GM12878 (cell line): ENCODE data around the gene MAD1L1. TPM values are rescaled to one million over a fixed set of nuclear protein-coding genes. Genes with fewer than 3 reads are reported as not detected.

Experiments used
- CHD2 ChIP-seq: IDR thresholded peaks from 2 replicates; pipeline ENCODE4 v1.6.1; 2011; ENCODE audit warnings: low read depth, low read length, improper control_type of control experiment, borderline replicate concordance
- CREB1 ChIP-seq: IDR thresholded peaks from 2 replicates; pipeline ENCODE4 v1.6.1; 2012; ENCODE audit warnings: low read depth, mild to moderate bottlenecking, inconsistent platforms
- HDAC6 ChIP-seq: fragments of 200-600 bp; sonication (generic); IDR thresholded peaks from one replicate; pipeline ENCODE4 v1.8.0; 2017; ENCODE audit warnings: antibody characterized with exemption; ENCODE audit not compliant: unreplicated experiment
- NR2C2 ChIP-seq: IDR thresholded peaks from 2 replicates; pipeline ENCODE4 v1.6.1; 2011; ENCODE audit warnings: borderline replicate concordance, low read depth; ENCODE audit not compliant: control insufficient read depth, insufficient read length
- NRF1 ChIP-seq: conservative IDR thresholded peaks from 2 replicates; pipeline ENCODE4 v1.6.1; 2011; ENCODE audit warnings: mild to moderate bottlenecking, low read depth, low read length, improper control_type of control experiment
- RUNX3 ChIP-seq: IDR thresholded peaks from 2 replicates; pipeline ENCODE4 v1.6.1; 2012; ENCODE audit warnings: low read length, inconsistent platforms
- SREBF1 ChIP-seq: IDR thresholded peaks from 2 replicates; pipeline ENCODE4 v1.6.1; 2012; ENCODE audit warnings: mild to moderate bottlenecking, low read length
- SUPT20H ChIP-seq: IDR thresholded peaks from 2 replicates; pipeline ENCODE4 v1.6.1; 2011; ENCODE audit warnings: low read depth, mild to moderate bottlenecking, low read length, moderate library complexity, borderline replicate concordance; ENCODE audit not compliant: control insufficient read depth
- TBL1XR1 ChIP-seq: IDR thresholded peaks from 2 replicates; pipeline ENCODE4 v1.6.1; 2012; ENCODE audit warnings: low read depth, low read length, improper control_type of control experiment
- WRNIP1 ChIP-seq: IDR thresholded peaks from 2 replicates; pipeline ENCODE4 v1.6.1; 2011; ENCODE audit warnings: low read depth, low read length, improper control_type of control experiment, borderline replicate concordance
- polyA plus RNA-seq, 11 experiments: library from polyadenylated mRNA; depleted of rRNA in 4 of 11; unstranded in 6 of 11; stranded (reverse) in 5 of 11; fragments of >200 nt; fragmentation: Nextera tagmentation in 4 of 11; fragmentation: Illumina TruSeq in 1 of 11; extraction: Ambion mirVana in 4 of 11; extraction: Trizol in 1 of 11; gene quantifications; 1 replicate in 1 of 11; 2 replicates in 10 of 11; pipeline versions ENCODE4 v1.2.1 to v1.2.3, GENCODE V29; 2011 to 2016; ENCODE audit warnings: inconsistent platforms in 2 of 11, missing spikeins in 2 of 11, low read depth in 1 of 11
- total RNA-seq, 4 experiments: library from RNA; depleted of rRNA in 3 of 4; stranded (reverse); fragments of >200 nt in 3 of 4; fragmentation: Illumina TruSeq in 1 of 4; extraction: Trizol in 1 of 4; gene quantifications; 2 replicates each; pipeline versions ENCODE4 v1.2.1 to v1.2.3, GENCODE V29; 2013 to 2021
- TF ChIP-seq, protein P1 (sequence below): fragments of 450-650 bp; IDR thresholded peaks from 2 replicates; pipeline ENCODE4 v1.6.1; 2016; ENCODE audit warnings: mild to moderate bottlenecking
- TF ChIP-seq, protein P2 (sequence below): fragments of 450-650 bp; IDR thresholded peaks from 2 replicates; pipeline ENCODE4 v1.6.1; 2017; ENCODE audit warnings: antibody characterized with exemption, mild to moderate bottlenecking, moderate library complexity
- TF ChIP-seq, protein P3 (sequence below): IDR thresholded peaks from 2 replicates; pipeline ENCODE4 v1.6.1; 2012; ENCODE audit warnings: low read depth, low read length, improper control_type of control experiment
- TF ChIP-seq, protein P4 (sequence below): IDR thresholded peaks from 2 replicates; pipeline ENCODE4 v1.6.1; 2012; ENCODE audit warnings: low read depth, low read length, improper control_type of control experiment
- TF ChIP-seq, protein P5 (sequence below): IDR thresholded peaks from 2 replicates; pipeline ENCODE4 v1.6.1; 2012; ENCODE audit warnings: low read length, inconsistent platforms
- TF ChIP-seq, protein P6 (sequence below): fragments of 450-650 bp; IDR thresholded peaks from 2 replicates; pipeline ENCODE4 v1.6.1; 2017; ENCODE audit warnings: mild to moderate bottlenecking, moderate library complexity

The MAD1L1 gene
- total and polyA plus RNA-seq, 10 of the 15 experiments (the other 5 are each of a cell fraction or from before 2014, with no cell fraction given) = 2.2 to 76.8 (median 38.3) TPM

DNA sequence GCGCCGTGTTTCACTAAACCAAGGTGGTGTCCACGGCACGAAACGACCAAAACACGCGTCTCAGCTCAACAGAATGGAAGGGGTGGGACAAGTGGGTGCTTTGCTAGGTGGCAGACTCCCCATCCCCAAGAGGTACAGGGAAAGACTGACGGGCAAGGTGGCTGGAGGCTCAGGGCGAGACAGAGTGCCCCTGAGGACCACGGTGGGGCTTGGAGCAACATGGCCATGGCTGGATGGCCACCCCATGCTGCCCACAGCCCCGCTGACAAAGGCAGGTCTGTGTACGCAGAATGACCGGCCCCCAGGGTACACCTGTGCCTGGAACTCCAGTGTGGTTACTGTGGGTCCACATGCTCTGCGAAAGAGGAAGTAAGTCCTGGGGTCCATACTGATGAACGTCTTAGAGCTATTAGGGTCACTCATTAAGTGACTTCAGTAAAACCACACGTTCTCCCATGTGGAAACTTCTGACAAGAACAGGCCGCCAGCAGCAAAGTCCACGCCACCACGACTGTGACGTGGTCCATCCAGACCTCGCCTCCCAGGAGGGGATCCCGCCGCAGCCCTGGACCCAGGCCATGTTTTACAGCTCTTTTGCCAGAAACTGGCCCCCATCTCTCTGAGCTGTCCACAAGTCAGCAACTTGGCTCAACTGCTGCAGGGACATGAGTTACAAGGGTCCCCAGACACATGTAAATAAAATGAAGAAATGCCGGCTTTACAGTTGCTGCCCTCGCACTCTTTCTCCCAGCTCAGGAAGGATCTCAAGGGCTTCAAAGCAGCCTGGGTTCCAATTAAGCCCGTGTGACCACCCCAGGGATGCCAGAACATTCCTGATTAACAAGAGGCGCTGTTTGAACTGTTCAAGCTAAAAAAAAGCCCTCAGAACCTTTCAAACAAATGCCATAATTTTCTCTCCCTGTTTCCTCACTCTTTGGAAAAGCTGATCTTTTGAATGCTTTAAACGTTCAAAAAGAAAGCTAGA, 66.8 kb downstream of the MAD1L1 start (continued):
- TF ChIP-seq NR2C2 (no peak), CHD2 (peak; percentile 72; the same call in 1 of the 2 replicates), HDAC6 (no peak), WRNIP1 (no peak), SREBF1 (no peak), TBL1XR1 (peak; percentile 82; the same call in 1 of the 2 replicates), SUPT20H (no peak), NRF1 (no peak), CREB1 (peak; percentile 75; the same call in 1 of the 2 replicates), RUNX3 (peak; percentile 97)
- TF ChIP-seq, protein P1, sequence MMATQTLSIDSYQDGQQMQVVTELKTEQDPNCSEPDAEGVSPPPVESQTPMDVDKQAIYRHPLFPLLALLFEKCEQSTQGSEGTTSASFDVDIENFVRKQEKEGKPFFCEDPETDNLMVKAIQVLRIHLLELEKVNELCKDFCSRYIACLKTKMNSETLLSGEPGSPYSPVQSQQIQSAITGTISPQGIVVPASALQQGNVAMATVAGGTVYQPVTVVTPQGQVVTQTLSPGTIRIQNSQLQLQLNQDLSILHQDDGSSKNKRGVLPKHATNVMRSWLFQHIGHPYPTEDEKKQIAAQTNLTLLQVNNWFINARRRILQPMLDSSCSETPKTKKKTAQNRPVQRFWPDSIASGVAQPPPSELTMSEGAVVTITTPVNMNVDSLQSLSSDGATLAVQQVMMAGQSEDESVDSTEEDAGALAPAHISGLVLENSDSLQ = peak; percentile 15; the same call in 1 of the 2 replicates
- TF ChIP-seq, protein P2, sequence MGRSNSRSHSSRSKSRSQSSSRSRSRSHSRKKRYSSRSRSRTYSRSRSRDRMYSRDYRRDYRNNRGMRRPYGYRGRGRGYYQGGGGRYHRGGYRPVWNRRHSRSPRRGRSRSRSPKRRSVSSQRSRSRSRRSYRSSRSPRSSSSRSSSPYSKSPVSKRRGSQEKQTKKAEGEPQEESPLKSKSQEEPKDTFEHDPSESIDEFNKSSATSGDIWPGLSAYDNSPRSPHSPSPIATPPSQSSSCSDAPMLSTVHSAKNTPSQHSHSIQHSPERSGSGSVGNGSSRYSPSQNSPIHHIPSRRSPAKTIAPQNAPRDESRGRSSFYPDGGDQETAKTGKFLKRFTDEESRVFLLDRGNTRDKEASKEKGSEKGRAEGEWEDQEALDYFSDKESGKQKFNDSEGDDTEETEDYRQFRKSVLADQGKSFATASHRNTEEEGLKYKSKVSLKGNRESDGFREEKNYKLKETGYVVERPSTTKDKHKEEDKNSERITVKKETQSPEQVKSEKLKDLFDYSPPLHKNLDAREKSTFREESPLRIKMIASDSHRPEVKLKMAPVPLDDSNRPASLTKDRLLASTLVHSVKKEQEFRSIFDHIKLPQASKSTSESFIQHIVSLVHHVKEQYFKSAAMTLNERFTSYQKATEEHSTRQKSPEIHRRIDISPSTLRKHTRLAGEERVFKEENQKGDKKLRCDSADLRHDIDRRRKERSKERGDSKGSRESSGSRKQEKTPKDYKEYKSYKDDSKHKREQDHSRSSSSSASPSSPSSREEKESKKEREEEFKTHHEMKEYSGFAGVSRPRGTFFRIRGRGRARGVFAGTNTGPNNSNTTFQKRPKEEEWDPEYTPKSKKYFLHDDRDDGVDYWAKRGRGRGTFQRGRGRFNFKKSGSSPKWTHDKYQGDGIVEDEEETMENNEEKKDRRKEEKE = no peak
- TF ChIP-seq, protein P3, sequence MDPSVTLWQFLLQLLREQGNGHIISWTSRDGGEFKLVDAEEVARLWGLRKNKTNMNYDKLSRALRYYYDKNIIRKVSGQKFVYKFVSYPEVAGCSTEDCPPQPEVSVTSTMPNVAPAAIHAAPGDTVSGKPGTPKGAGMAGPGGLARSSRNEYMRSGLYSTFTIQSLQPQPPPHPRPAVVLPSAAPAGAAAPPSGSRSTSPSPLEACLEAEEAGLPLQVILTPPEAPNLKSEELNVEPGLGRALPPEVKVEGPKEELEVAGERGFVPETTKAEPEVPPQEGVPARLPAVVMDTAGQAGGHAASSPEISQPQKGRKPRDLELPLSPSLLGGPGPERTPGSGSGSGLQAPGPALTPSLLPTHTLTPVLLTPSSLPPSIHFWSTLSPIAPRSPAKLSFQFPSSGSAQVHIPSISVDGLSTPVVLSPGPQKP = no peak
- TF ChIP-seq, protein P4, sequence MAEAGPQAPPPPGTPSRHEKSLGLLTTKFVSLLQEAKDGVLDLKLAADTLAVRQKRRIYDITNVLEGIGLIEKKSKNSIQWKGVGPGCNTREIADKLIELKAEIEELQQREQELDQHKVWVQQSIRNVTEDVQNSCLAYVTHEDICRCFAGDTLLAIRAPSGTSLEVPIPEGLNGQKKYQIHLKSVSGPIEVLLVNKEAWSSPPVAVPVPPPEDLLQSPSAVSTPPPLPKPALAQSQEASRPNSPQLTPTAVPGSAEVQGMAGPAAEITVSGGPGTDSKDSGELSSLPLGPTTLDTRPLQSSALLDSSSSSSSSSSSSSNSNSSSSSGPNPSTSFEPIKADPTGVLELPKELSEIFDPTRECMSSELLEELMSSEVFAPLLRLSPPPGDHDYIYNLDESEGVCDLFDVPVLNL = no peak
- TF ChIP-seq, protein P5, sequence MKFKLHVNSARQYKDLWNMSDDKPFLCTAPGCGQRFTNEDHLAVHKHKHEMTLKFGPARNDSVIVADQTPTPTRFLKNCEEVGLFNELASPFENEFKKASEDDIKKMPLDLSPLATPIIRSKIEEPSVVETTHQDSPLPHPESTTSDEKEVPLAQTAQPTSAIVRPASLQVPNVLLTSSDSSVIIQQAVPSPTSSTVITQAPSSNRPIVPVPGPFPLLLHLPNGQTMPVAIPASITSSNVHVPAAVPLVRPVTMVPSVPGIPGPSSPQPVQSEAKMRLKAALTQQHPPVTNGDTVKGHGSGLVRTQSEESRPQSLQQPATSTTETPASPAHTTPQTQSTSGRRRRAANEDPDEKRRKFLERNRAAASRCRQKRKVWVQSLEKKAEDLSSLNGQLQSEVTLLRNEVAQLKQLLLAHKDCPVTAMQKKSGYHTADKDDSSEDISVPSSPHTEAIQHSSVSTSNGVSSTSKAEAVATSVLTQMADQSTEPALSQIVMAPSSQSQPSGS = peak; percentile 62
- TF ChIP-seq, protein P6, sequence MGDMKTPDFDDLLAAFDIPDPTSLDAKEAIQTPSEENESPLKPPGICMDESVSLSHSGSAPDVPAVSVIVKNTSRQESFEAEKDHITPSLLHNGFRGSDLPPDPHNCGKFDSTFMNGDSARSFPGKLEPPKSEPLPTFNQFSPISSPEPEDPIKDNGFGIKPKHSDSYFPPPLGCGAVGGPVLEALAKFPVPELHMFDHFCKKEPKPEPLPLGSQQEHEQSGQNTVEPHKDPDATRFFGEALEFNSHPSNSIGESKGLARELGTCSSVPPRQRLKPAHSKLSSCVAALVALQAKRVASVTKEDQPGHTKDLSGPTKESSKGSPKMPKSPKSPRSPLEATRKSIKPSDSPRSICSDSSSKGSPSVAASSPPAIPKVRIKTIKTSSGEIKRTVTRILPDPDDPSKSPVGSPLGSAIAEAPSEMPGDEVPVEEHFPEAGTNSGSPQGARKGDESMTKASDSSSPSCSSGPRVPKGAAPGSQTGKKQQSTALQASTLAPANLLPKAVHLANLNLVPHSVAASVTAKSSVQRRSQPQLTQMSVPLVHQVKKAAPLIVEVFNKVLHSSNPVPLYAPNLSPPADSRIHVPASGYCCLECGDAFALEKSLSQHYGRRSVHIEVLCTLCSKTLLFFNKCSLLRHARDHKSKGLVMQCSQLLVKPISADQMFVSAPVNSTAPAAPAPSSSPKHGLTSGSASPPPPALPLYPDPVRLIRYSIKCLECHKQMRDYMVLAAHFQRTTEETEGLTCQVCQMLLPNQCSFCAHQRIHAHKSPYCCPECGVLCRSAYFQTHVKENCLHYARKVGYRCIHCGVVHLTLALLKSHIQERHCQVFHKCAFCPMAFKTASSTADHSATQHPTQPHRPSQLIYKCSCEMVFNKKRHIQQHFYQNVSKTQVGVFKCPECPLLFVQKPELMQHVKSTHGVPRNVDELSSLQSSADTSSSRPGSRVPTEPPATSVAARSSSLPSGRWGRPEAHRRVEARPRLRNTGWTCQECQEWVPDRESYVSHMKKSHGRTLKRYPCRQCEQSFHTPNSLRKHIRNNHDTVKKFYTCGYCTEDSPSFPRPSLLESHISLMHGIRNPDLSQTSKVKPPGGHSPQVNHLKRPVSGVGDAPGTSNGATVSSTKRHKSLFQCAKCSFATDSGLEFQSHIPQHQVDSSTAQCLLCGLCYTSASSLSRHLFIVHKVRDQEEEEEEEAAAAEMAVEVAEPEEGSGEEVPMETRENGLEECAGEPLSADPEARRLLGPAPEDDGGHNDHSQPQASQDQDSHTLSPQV = peak; percentile 70; the same call in 1 of the 2 replicates
